B cell (primary cell): ENCODE measurements around the gene DPYD. TPM values are rescaled to one million over a fixed set of nuclear protein-coding genes. Genes with fewer than 3 reads are reported as not detected.

Source experiments
- ATAC-seq: fragments of 200-7000 bp; cut with Tn5 transposase; one replicate; pipeline ENCODE4 v1.10.0; 2021; ENCODE audit warnings: low read depth, mild to moderate bottlenecking, moderate number of reproducible peaks, moderate library complexity
- CTCF ChIA-PET: fragments of 350-600 bp; sonication (Branson Sonifier 250); formaldehyde crosslinking; loops from one replicate; lab custom pipeline; 2021; ENCODE audit warnings: antibody characterized with exemption, inconsistent platforms; lab: Charles Lee
- POLR2A ChIA-PET: fragments of 350-600 bp; sonication (Branson Sonifier 250); formaldehyde crosslinking; loops from one replicate; lab custom pipeline; 2021; ENCODE audit warnings: antibody characterized with exemption; lab: Charles Lee
- DNase-seq: peaks from one replicate; pipeline ENCODE4 v3.0.0; 2013
- H2AFZ ChIP-seq: 2 replicates; pipeline ENCODE4 v1.6.1; 2012; ENCODE audit warnings: mild to moderate bottlenecking, low read depth, low read length; ENCODE audit not compliant: insufficient read depth, poor library complexity, severe bottlenecking
- H3K27ac ChIP-seq, 2 donors: 1 replicate in 1 of 2; 2 replicates in 1 of 2; pipeline ENCODE4 v1.5.1; 2012 to 2013; ENCODE audit warnings: low read length in 2 of 2, mild to moderate bottlenecking in 2 of 2, moderate library complexity in 1 of 2
- H3K27me3 ChIP-seq, 4 experiments: fragments of 200-600 bp in 1 of 4; sonication (generic) in 1 of 4; replicated peaks in 1 of 4; 1 replicate in 2 of 4; 2 replicates in 2 of 4; pipeline versions ENCODE4 v1.6.1 to v1.7.0; 2013 to 2016; ENCODE audit warnings: low read length in 3 of 4, mild to moderate bottlenecking in 2 of 4, mixed read lengths in 1 of 4, moderate library complexity in 1 of 4; ENCODE audit not compliant: insufficient read depth in 4 of 4, control insufficient read depth in 3 of 4; ENCODE audit errors: control extremely low read depth in 1 of 4
- H3K36me3 ChIP-seq, 2 experiments: replicated peaks in 1 of 2; 1 replicate in 1 of 2; 2 replicates in 1 of 2; pipeline versions ENCODE4 v1.6.1 to v1.7.1; 2013; ENCODE audit warnings: low read length in 1 of 2; ENCODE audit not compliant: insufficient read depth in 2 of 2, control insufficient read depth in 1 of 2; ENCODE audit errors: control extremely low read depth in 1 of 2, extremely low read depth in 1 of 2
- H3K4me1 ChIP-seq, 2 donors: fragments of 200-600 bp in 1 of 2; sonication (generic) in 1 of 2; 1 replicate in 1 of 2; 2 replicates in 1 of 2; pipeline versions ENCODE4 v1.5.1 to v1.6.1; 2013 to 2017; ENCODE audit warnings: low read length in 2 of 2; ENCODE audit not compliant: control insufficient read depth in 2 of 2, insufficient read depth in 2 of 2
- H3K4me2 ChIP-seq: replicated peaks from 2 replicates; pipeline ENCODE3; 2012; ENCODE audit warnings: mild to moderate bottlenecking, low read depth, low read length; ENCODE audit not compliant: poor library complexity, severe bottlenecking
- H3K4me3 ChIP-seq, 5 experiments: fragments of 200-600 bp in 1 of 5; sonication (generic) in 1 of 5; 1 replicate in 3 of 5; 2 replicates in 2 of 5; pipeline versions ENCODE4 v1.5.1 to v1.7.0; 2011 to 2016; ENCODE audit warnings: low read length in 4 of 5, mild to moderate bottlenecking in 4 of 5, low read depth in 2 of 5, control low read depth in 1 of 5, moderate library complexity in 1 of 5; ENCODE audit not compliant: insufficient read depth in 1 of 5; ENCODE audit errors: control extremely low read depth in 1 of 5, extremely low read depth in 1 of 5
- H3K79me2 ChIP-seq: fragments of 200-600 bp; sonication (generic); one replicate; pipeline ENCODE4 v1.6.0; 2016; ENCODE audit warnings: low read length; ENCODE audit not compliant: control insufficient read depth, insufficient read depth
- H3K9ac ChIP-seq: fragments of 200-600 bp; sonication (generic); 2 replicates; pipeline ENCODE4 v1.6.1; 2017; ENCODE audit warnings: mild to moderate bottlenecking, low read length, moderate library complexity
- H3K9me3 ChIP-seq, 3 donors: one replicate each; pipeline versions ENCODE4 v1.6.1 to v1.7.1; 2013; ENCODE audit warnings: low read length in 2 of 3; ENCODE audit not compliant: control insufficient read depth in 2 of 3, insufficient read depth in 1 of 3; ENCODE audit errors: control extremely low read depth in 1 of 3
- H4K20me1 ChIP-seq: 2 replicates; pipeline ENCODE4 v1.6.0; 2012; ENCODE audit warnings: mild to moderate bottlenecking, low read length; ENCODE audit not compliant: insufficient read depth, control insufficient read depth, poor library complexity, severe bottlenecking
- H3K27ac Mint-ChIP-seq: one replicate; pipeline ENCODE4 v1.8.0; 2021; ENCODE audit warnings: mixed read lengths
- H3K27me3 Mint-ChIP-seq: one replicate; pipeline ENCODE4 v1.8.0; 2021; ENCODE audit warnings: mixed read lengths
- H3K4me1 Mint-ChIP-seq: one replicate; pipeline ENCODE4 v1.8.0; 2021; ENCODE audit warnings: mixed read lengths
- H3K4me3 Mint-ChIP-seq: one replicate; pipeline ENCODE4 v1.8.0; 2021; ENCODE audit warnings: mixed read lengths
- H3K9me3 Mint-ChIP-seq: one replicate; pipeline ENCODE4 v1.8.0; 2022; ENCODE audit warnings: mixed read lengths; ENCODE audit not compliant: insufficient read depth
- CTCF ChIP-seq: fragments of 200-600 bp; IDR thresholded peaks from one replicate; pipeline ENCODE4 v1.8.0; 2022; ENCODE audit warnings: antibody characterized with exemption, mild to moderate bottlenecking
- EZH2 ChIP-seq: IDR thresholded peaks from 2 replicates; pipeline ENCODE4 v1.6.1; 2012; ENCODE audit warnings: borderline replicate concordance, low read depth, mild to moderate bottlenecking, moderate library complexity, low read length; ENCODE audit not compliant: insufficient read depth, poor library complexity, severe bottlenecking
- WGBS: methylation state at CpG from one replicate; pipeline ENCODE4 v1.1.5; 2013; ENCODE audit warnings: missing lambda C conversion rate; ENCODE audit not compliant: insufficient coverage; 5-methylcytosine and 5-hydroxymethylcytosine counted together
- intact Hi-C: fragments of 100-400 bp; cut with micrococcal nuclease; formaldehyde crosslinking; loops from one replicate; pipeline ENCODE4 v1.10.0; 2022
- polyA plus RNA-seq: library from polyadenylated mRNA; depleted of rRNA; stranded (reverse); fragments of >200 nt; gene quantifications from 2 replicates; pipeline ENCODE4 v1.2.3, GENCODE V29; 2012
- total RNA-seq, 2 donors: library from RNA; stranded (reverse); fragments of 120-200 nt in 1 of 2; gene quantifications; 1 replicate in 1 of 2; 2 replicates in 1 of 2; pipeline versions ENCODE4 v1.2.3 to v1.2.4, GENCODE V29; 2013 to 2022

DPYD gene
- total and polyA plus RNA-seq, 2 donors (not counting 1 experiment from before 2014, with no cell fraction given), result 4.2 to 19.0 TPM

- ATAC-seq, result no peak
- CTCF ChIA-PET, result no interaction called here
- no peak overlapping the region for H3K4me3 Mint-ChIP-seq
- H3K27ac Mint-ChIP-seq, result no peak overlapping the region
- H3K4me1 Mint-ChIP-seq, result no peaks in the 10 kb centered on the region
- POLR2A ChIA-PET, result no interaction called here
- Histone ChIP-seq H3K9ac (no peak overlapping the region), H3K36me3 (no peaks in the 10 kb centered on the region), H3K4me1 (no peaks in the 10 kb centered on the region), H3K27me3 (no peaks in the 10 kb centered on the region), H3K4me2 (no peak overlapping the region), H3K79me2 (no peaks in the 10 kb centered on the region), H3K9me3 (no peaks in the 10 kb centered on the region), H4K20me1 (no peaks in the 10 kb centered on the region), H3K4me3 (no peak overlapping the region), H2AFZ (no peak overlapping the region), H3K27ac (no peak overlapping the region)
- TF ChIP-seq EZH2 (no peak), CTCF (no peak)
- intact Hi-C loops, result no loop called here
- WGBS, result no CpG with 5 or more reads among the region's 1 CpG
- no peaks in the 10 kb centered on the region for H3K27me3 Mint-ChIP-seq
- no peak for DNase-seq
- H3K9me3 Mint-ChIP-seq, result no peaks in the 10 kb centered on the region
Measured at GRCh38 chr1:97837161-97837560, 83.7 kb downstream of the DPYD start.

- intact Hi-C loops, result no loop called here
- no peaks in the 10 kb centered on the region for H3K4me1 ChIP-seq
- no peaks in the 10 kb centered on the region for H3K36me3 ChIP-seq
- POLR2A ChIA-PET, result no interaction called here
- H3K4me3 Mint-ChIP-seq, result no peak overlapping the region
- ATAC-seq, result no peak
- H3K27ac Mint-ChIP-seq, result no peak overlapping the region
- H3K27me3 ChIP-seq, result no peaks in the 10 kb centered on the region
- no peak overlapping the region for H3K4me3 ChIP-seq
- no peak overlapping the region for H3K27ac ChIP-seq
- no peaks in the 10 kb centered on the region for H4K20me1 ChIP-seq
- H3K4me2 ChIP-seq, result no peak overlapping the region
- CTCF ChIA-PET, result no interaction called here
- no peak for TF ChIP-seq EZH2
- TF ChIP-seq CTCF, result no peak
- H3K79me2 ChIP-seq, result no peaks in the 10 kb centered on the region
- H3K4me1 Mint-ChIP-seq, result no peaks in the 10 kb centered on the region
- DNase-seq, result no peak
- no peaks in the 10 kb centered on the region for H3K27me3 Mint-ChIP-seq
- H3K9me3 ChIP-seq, result no peaks in the 10 kb centered on the region
- no peaks in the 10 kb centered on the region for H3K9me3 Mint-ChIP-seq
- no peak overlapping the region for H3K9ac ChIP-seq
- H2AFZ ChIP-seq, result no peak overlapping the region
Measured at GRCh38 chr1:97834899-97835298, 85.9 kb downstream of the DPYD start.
